ENCODE data around the gene COL20A1.
A peak's percentile ranks its signal among the peaks of the same experiment; 100 is the strongest.

Gene COL20A1

DNA sequence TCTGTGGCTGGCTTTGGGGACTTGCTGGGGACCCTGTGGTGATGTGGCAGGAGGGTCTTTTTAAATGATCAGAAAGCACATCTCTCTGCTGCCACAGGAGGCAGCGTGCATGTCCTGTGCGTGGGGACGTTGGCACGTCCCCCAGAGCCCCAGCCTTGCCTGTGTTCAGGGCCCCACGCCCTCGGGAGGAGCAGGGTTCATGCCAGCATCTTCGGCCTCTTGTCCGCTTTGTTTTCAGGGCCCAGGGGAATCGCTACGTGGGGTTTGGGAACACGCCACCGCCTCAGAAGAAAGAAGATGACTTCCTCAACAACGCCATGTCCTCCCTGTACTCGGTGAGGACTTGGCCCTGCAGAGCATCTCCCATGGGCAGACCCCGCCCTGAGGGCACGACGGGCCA, 14.3 kb upstream of the COL20A1 start:
- no peak for DNase-seq

DNA sequence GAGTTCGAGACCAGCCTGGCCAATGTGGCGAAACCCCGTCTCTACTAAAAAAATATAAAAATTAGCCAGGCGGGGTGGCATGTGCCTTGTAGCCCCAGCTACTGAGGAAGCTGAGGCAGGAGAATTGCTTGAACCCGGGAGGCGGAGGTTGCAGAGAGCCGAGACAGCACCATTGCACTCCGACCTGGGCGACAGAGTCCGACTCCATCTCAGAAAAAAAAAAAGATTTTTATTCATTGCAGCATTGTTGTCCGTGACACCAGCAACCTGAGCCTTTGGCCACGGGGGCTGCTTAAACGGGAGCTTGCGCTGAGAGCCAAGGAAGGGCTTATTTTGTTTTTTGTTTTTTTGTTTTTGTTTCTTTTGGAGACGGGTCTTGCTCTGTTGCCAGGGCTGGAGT, 13.1 kb upstream of the COL20A1 start:
- DNase-seq: no peak

DNA sequence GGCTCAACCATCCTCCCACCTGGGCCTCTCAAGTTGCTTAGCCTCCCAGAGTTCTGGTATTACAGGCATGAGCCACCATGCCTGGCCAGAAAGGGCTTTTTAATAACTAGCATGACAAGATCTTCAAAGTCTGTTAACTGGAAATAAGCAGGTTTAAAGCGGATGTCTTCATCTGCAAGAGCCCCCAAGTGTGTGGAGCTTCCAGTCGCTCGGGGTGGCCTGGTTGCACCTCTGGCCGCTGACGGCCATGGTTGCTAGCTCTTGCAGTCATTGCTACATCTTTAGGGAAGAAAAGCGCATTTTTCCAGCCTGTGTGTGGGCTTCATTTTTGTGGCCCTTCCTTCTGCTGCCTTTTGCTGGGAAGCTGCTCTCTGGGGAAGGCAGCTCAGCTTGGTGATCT, 12.6 kb upstream of the COL20A1 start:
- no peak for DNase-seq

GRCh38 chr20:63280929-63281545, 11.9 kb upstream of the COL20A1 start:
- no peak for DNase-seq

DNA sequence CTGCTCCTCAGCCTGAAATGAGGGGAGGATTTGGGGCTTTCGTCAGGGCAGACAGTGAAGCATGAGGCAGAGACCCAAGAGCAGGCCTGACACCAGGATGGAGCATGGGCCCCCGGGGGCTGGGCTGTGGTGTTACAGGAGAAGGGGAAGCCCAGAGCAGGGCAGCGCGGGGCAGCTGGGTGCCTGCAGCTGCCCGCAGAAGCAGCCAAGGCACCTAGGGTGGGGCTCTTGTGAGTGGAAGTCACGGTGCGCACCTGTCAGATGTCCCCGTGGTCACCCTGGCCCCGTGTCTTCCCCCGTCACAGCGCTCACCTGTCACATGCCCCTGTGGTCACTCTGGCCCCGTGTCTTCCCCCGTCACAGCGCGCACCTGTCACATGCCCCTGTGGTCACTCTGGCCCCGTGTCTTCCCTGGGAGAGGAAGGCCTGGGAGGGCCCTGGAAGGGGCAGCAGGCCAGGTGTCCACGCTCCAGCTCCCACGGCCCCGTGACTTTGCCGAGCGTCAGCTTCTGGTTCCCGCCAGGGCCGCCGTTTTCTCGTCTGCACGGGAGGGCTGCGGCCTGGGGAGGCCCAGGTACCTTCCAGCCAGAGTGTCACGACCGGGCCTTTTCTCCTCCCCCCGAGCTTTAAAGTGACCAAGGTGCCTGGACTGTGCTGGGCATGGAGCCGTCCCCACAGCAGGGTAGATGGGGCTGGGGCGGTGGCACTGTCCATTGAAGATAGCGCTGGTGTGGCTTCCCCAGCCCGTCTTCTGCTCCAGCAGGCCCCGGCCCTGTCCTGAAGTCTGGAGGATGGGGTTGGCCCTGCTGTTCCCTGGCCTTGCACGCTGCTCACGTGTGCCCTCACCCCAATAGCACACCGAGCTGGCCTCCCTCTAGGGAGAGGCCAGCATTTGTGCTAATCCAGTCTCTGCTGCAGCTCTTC, 11.0 kb upstream of the COL20A1 start:
- no peak for DNase-seq

GRCh38 chr20:63282946-63283345, 10.0 kb upstream of the COL20A1 start:
- DNase-seq: no peak

DNA sequence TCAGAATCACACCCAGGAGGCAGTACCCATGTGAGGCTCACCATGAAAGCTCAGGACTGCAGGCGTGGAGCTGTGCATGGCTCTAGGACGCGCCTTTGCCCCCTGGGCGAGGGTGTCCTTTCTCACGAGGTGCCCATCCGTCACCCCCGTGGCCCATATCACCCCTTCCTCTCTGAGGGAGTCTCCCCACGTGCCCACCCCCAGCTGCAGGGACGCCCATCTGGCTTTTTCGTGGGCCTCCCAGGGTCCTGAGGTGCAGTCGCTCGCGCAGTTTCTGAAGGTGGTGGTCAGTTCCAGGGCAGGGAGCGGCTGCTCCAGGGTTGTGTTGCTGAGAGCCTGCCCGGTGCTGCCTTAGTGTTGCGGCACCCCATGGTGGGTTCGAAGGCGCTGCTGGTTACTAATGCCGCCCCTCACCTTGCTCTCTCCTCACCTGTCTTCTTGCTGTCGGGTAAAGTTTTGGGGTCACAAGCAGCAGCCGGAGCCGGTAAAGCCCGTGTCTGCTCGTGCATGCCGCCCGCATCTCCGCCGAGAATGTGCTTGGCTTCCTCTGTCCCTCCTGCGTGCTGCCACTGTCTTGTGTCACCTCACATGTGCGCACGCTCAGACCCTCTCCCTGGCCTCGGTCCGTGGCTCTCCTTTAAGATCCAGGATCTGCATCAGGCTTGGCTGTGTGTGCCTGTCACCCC, 9.4 kb upstream of the COL20A1 start:
- no peak for DNase-seq

DNA sequence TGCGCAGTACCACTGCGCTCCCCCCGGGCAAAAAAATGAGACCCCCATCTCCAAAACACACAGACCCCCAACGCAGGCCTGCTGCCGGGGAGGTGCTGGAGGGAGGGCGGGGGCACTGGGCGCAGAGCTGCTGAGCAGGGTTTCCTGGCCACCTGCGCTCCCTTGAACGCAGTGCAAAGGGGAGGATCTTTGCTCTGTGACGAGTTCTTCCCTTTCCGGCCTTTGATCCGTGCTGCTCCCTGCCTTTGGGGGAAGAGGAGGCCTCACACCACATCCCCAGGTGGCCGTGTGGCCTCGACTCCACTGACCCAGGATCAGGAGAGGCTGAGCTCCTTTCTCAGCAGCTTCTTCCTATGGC, 8.9 kb upstream of the COL20A1 start:
- no peak for DNase-seq

GRCh38 chr20:63284544-63284949, 8.4 kb upstream of the COL20A1 start:
- no peak for DNase-seq

- no peak for DNase-seq
These were observed 7.9 kb upstream of the COL20A1 start for GRCh38 chr20:63284981-63285524.

DNA sequence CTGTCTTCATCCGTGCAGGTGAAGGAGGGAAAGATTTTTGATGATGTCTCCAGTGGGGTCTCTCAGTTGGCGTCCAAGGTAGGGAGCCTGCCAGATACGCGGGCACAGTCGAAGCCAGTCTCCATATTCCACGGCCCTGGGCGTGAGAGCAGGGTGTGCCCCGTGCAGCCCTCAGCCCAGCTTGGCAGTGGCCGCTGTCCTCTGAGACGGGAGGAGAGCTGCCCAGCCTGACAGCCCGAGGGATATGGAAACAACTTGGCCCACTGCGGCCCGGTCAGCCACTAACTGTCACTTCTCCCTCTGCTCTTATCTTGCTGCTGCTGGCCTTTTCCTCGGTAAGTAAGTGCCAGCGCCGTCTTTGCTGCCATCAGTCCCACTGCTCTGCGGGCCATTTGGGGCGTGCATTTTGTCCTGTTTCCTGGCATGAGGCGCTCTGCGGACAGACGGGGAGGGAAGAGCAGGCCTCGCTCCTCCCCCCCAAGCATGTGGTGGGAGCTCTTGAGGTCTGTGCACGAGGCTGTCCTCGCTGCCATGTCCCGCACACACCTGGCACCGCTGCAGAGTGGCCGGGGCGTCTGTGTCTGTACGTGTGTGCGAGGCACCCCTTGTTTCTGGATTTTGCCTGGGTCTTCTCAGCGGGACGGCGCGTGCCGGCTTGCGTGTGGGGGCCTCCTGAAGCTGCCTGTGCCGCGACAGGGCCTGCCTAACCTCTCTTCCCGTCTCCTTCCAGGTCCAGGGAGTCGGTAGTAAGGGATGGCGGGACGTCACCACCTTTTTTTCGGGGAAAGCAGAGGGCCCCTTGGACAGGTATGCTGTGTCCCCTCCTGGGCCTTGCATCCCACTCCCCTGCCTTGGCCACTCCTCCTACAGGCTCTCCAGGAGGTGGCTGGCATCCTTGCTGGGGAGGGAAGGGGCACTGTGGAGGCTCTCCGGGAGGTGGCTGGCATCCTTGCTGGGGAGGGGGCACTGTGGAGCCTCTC, 7.1 kb upstream of the COL20A1 start:
- DNase-seq: no peak

DNA sequence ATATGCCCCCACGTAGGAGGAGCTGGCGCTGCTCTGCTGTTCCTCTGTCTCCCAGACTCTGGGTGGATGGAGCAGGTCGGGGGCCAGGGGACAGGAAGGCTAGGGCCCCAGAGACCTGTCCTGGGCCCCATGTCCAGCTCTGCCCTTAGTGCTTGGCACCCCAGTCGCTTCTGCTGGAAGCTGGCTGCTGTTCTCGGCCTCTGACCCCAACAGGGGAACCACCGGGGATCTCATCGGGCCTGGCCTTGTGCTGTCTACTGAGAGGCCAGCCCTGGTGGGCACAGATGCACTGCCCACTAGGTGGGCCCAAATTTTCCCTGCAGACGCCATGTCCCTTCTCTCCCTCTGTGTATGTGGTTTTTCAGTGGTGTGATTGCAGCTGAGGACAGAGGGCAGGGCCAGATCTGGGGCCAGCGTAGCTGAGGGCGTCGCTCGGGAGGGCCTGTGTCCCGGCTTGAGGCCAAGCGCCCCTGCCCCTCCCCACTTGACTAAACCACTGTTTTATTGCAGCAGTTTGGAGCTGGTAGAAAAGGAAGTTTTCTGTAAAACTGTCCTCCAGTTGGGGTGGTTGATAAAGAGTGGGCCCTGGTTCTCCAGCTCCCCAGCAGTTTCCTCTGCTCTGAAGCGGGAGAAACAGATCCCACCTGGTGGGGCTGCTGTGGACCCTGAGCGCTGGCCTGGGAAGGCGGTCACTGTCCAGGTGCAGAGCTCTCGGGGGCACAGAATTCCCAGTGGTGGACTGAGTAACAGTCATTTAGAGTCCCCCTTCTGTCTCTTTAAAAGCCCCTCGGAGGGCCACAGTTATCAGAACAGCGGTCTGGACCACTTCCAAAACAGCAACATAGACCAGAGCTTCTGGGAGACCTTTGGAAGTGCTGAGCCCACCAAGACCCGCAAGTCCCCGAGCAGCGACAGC, 5.9 kb upstream of the COL20A1 start:
- DNase-seq: no peak

GRCh38 chr20:63287697-63288580, 5.0 kb upstream of the COL20A1 start:
- no peak for DNase-seq

- DNase-seq: no peak
These were observed 4.3 kb upstream of the COL20A1 start for GRCh38 chr20:63288581-63289251.

- DNase-seq: no peak
These were observed 3.5 kb upstream of the COL20A1 start for GRCh38 chr20:63289311-63290135.

- DNase-seq: no peak
These were observed 2.8 kb upstream of the COL20A1 start for GRCh38 chr20:63290136-63290676.

DNA sequence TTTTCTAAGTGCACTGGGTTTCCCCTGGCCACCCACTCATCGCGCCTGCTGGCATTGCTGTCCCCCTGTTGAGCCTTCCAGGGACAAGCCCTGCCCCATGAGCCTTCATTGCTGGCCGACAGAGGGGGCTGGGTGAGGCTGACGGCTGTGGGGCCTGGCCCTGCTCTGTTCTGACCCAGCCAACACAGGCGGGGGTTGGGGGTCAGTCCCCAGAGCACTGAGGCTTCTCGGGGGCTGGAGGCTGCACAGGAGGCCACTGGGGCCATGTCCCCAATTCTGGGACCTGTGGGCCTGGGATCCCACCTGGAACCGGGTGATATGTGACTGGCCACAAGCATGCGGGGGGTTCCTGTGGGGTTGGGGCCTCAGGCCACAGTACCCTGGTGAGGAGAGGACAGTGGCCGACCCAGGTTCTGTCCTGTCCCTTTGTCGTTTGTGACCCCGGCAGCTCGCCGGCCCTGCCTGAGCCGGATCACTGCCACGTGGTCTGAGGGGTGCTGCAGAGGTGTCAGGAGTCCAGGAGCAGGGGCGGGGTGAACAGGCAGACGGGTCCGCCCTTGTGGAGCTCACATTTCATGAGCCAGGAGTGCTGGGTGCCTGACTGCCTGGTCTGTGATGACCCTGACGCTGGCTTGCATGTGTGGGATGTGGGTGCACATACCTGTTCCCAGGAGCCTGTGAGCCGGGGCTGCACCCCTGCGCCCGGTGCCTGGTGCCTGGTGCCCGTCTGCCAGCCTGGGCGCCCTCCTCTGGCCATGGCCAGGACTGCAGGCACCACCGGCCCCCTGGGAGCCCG, 2.1 kb upstream of the COL20A1 start:
- DNase-seq: peak; percentile 54
